Measurements from ENCODE around the gene PHPT1.
"Not testable (repeated sequence)": the region's sequence is repeated elsewhere in the genome, so short reads cannot be mapped to it uniquely, and the experiment has no call there.

Gene PHPT1

GRCh38 chr9:136875155-136875554 is 25.9 kb downstream of the PHPT1 start:
- Histone ChIP-seq H3K4me3 (no peak overlapping the region), H3K9ac (no peak overlapping the region), H3K27me3 (no peaks in the 10 kb centered on the region), H3K36me3 (0 out of 2 replicates have a peak, but pooled peaks cover 9% of the 10 kb centered on the region), H3K4me1 (no peaks in the 10 kb centered on the region), H3K9me3 (peaks cover 42% of the 10 kb centered on the region), H4K20me1 (no peaks in the 10 kb centered on the region), H3K4me2 (no peak overlapping the region), H3K27ac (no peak overlapping the region)
- no peak for TF ChIP-seq Cebpa-rat (IDR thresholded peaks at IDR 0.05)

- Histone ChIP-seq H3K9ac (no peak overlapping the region), H3K4me3 (no peak overlapping the region), H3K4me1 (peaks cover 2% of the 10 kb centered on the region), H3K36me3 (no peaks in the 10 kb centered on the region), H3K27me3 (no peaks in the 10 kb centered on the region), H3K9me3 (peaks cover 28% of the 10 kb centered on the region), H4K20me1 (no peaks in the 10 kb centered on the region), H3K4me2 (no peak overlapping the region), H3K27ac (no peak overlapping the region)
- no peak for TF ChIP-seq Cebpa-rat (IDR thresholded peaks at IDR 0.05)
Observed at GRCh38 chr9:136876476-136876875, 27.3 kb downstream of the PHPT1 start.

GRCh38 chr9:136880651-136881050 is 31.4 kb downstream of the PHPT1 start:
- no peak for TF ChIP-seq Cebpa-rat (IDR thresholded peaks at IDR 0.05)

GRCh38 chr9:136881691-136882108 is 32.5 kb downstream of the PHPT1 start:
- no peaks in the 10 kb centered on the region for H3K9me3 ChIP-seq
- no peaks in the 10 kb centered on the region for H3K36me3 ChIP-seq
- H3K9ac ChIP-seq = peak overlapping the region; percentile 43; the same call in 1 of the 2 replicates
- peaks cover under 1% of the 10 kb centered on the region; the same call in 1 of the 2 replicates for H4K20me1 ChIP-seq
- peak overlapping the region; percentile 40; the same call in 1 of the 2 replicates for H3K27ac ChIP-seq
- peaks cover 32% of the 10 kb centered on the region for H3K4me1 ChIP-seq
- TF ChIP-seq Cebpa-rat (IDR thresholded peaks at IDR 0.05) = no peak
- H3K4me2 ChIP-seq = peak overlapping the region; percentile 75
- peak overlapping the region; percentile 26; the same call in 1 of the 2 replicates for H3K4me3 ChIP-seq
- H3K27me3 ChIP-seq = no peaks in the 10 kb centered on the region

More at GRCh38 chr9:136880651-136881050, 31.4 kb downstream of the PHPT1 start:
- Histone ChIP-seq H4K20me1 (no peaks in the 10 kb centered on the region), H3K27ac (no peak overlapping the region), H3K36me3 (no peaks in the 10 kb centered on the region), H3K9ac (no peak overlapping the region), H3K4me2 (no peak overlapping the region), H3K4me3 (no peak overlapping the region), H3K4me1 (peaks cover 30% of the 10 kb centered on the region), H3K27me3 (no peaks in the 10 kb centered on the region), H3K9me3 (no peaks in the 10 kb centered on the region)

- no peaks in the 10 kb centered on the region for H3K36me3 ChIP-seq
- H3K4me3 ChIP-seq = peak overlapping the region; percentile 26; the same call in 1 of the 2 replicates
- no peaks in the 10 kb centered on the region for H3K9me3 ChIP-seq
- peak overlapping the region; percentile 40 for H3K27ac ChIP-seq
- H3K27me3 ChIP-seq = no peaks in the 10 kb centered on the region
- H3K4me1 ChIP-seq = peaks cover 35% of the 10 kb centered on the region
- peak overlapping the region; percentile 43; the same call in 1 of the 2 replicates for H3K9ac ChIP-seq
- H4K20me1 ChIP-seq = peaks cover 6% of the 10 kb centered on the region
- no peak for TF ChIP-seq Cebpa-rat (IDR thresholded peaks at IDR 0.05)
- peak overlapping the region; percentile 75 for H3K4me2 ChIP-seq
Observed at GRCh38 chr9:136882109-136882946, 33.1 kb downstream of the PHPT1 start.

- H3K4me1 ChIP-seq = peaks cover 41% of the 10 kb centered on the region
- not testable (repeated sequence) for H3K9me3 ChIP-seq, H3K27me3 ChIP-seq, H3K4me3 ChIP-seq, H3K36me3 ChIP-seq
- 0 out of 2 replicates have a peak overlapping the region, but pooled peaks have one; percentile 43 for H3K9ac ChIP-seq
- H3K4me2 ChIP-seq = peak overlapping the region; percentile 75
- H3K27ac ChIP-seq = peak overlapping the region; percentile 40; the same call in 1 of the 2 replicates
- H4K20me1 ChIP-seq = peaks cover 12% of the 10 kb centered on the region
Observed at GRCh38 chr9:136882947-136883283, 33.7 kb downstream of the PHPT1 start.

- not testable (repeated sequence) for H3K27me3 ChIP-seq, H3K9ac ChIP-seq, H3K27ac ChIP-seq, H3K4me2 ChIP-seq, H3K36me3 ChIP-seq, H3K9me3 ChIP-seq, H3K4me3 ChIP-seq
- Histone ChIP-seq H4K20me1 (peaks cover 20% of the 10 kb centered on the region), H3K4me1 (peaks cover 48% of the 10 kb centered on the region)
Observed at GRCh38 chr9:136883670-136884069, 34.5 kb downstream of the PHPT1 start.

- no peaks in the 10 kb centered on the region for H3K27me3 ChIP-seq
- peak within 1 kb of the TSS; percentile 94 for H3K27ac ChIP-seq
- H3K4me1 ChIP-seq = peaks cover 50% of the 10 kb centered on the region
- peaks cover 27% of the 10 kb centered on the region for H3K36me3 ChIP-seq
- H4K20me1 ChIP-seq = peaks cover 44% of the 10 kb centered on the region
- H3K4me2 ChIP-seq = peak within 1 kb of the TSS; percentile 98
- H3K9me3 ChIP-seq = no peaks in the 10 kb centered on the region
- peak within 1 kb of the TSS; percentile 99 for H3K4me3 ChIP-seq
- TF ChIP-seq Cebpa-rat (IDR thresholded peaks at IDR 0.05) = no peak
- peak within 1 kb of the TSS; percentile 95 for H3K9ac ChIP-seq
Observed at GRCh38 chr9:136885950-136886578, 36.9 kb downstream of the PHPT1 start, which contains the start of gene TRAF2. TRAF2 (plus strand) TSS chr9:136886516; CDS start chr9:136898741, 12,225 bp downstream.

- no peak for TF ChIP-seq Cebpa-rat (IDR thresholded peaks at IDR 0.05)
- H3K27ac ChIP-seq = peak overlapping the region; percentile 94
- no peaks in the 10 kb centered on the region for H3K9me3 ChIP-seq
- H3K4me2 ChIP-seq = peak overlapping the region; percentile 98
- peaks cover 47% of the 10 kb centered on the region for H3K4me1 ChIP-seq
- no peaks in the 10 kb centered on the region for H3K27me3 ChIP-seq
- H3K9ac ChIP-seq = peak overlapping the region; percentile 95
- H3K4me3 ChIP-seq = peak overlapping the region; percentile 99
- peaks cover 36% of the 10 kb centered on the region for H3K36me3 ChIP-seq
- H4K20me1 ChIP-seq = peaks cover 52% of the 10 kb centered on the region
Observed at GRCh38 chr9:136886610-136887597, 37.7 kb downstream of the PHPT1 start.
